ENCODE measurements around the gene BLOC1S6. TPM values are rescaled to one million over a fixed set of nuclear protein-coding genes. Genes with fewer than 3 reads are reported as not detected.

Gene BLOC1S6
- total and polyA plus RNA-seq, 9 of the 15 experiments (the other 6 are each of a cell fraction or from before 2014, with no cell fraction given): 18.2 to 72.4 (median 38.4) TPM

- peaks cover 45% of the 10 kb centered on the region for H3K36me3 ChIP-seq (ENCODE audit: control insufficient read depth, insufficient read depth, low read length)
- WGBS (ENCODE audit: insufficient coverage, low coverage, missing lambda C conversion rate): 100% methylated on average over 1 of the region's 1 CpG
- ChIA-PET CTCF (ENCODE audit: low intra/inter-chr PET ratio) (no interaction called here), POLR2A (no interaction called here)
- ATAC-seq (no peak), FAIRE-seq (no peak), DNase-seq (ENCODE audit: extremely low read depth in 1 of 4, low spot score in 3 of 4) (no peak)
- in situ Hi-C loops (cut with MboI) (loop anchor here (25.0 kb wide), 1 partner anchor 417 kb away; the partner anchor contains the start of gene SHF), intact Hi-C loops (cut with micrococcal nuclease) (no loop called here)
- no peaks in the 10 kb centered on the region for H3K4me1 ChIP-seq (replicated peaks in 1 of 2; ENCODE audit: control insufficient read depth in 2 of 2, insufficient read depth in 2 of 2, low read length in 2 of 2)
- H3K79me2 ChIP-seq (ENCODE audit: control insufficient read depth, insufficient read depth, low read length): peaks cover 11% of the 10 kb centered on the region
- no peaks in the 10 kb centered on the region for H3K9me3 ChIP-seq (replicated peaks; ENCODE audit: control insufficient read depth, insufficient read depth, low read depth, low read length)
- H4K20me1 ChIP-seq (replicated peaks; ENCODE audit: control insufficient read depth, insufficient read depth, low read length): no peaks in the 10 kb centered on the region
- no peak overlapping the region for H3K9ac ChIP-seq (ENCODE audit: insufficient read depth in 1 of 2, low read depth in 2 of 2, low read length in 2 of 2)
- H3K4me3 ChIP-seq: no peak overlapping the region
- H2AFZ ChIP-seq (ENCODE audit: low read depth, low read length): no peak overlapping the region
- H3K9me1 ChIP-seq (ENCODE audit: control insufficient read depth, insufficient read depth, low read length): no peaks in the 10 kb centered on the region
- no TSS peak for BruUV-seq (replicated peaks)
- H3K27ac ChIP-seq (ENCODE audit: extremely low read depth, low read depth, low read length): no peak overlapping the region
- no peak overlapping the region for H3K4me2 ChIP-seq (ENCODE audit: insufficient read depth, low read length)
- no peaks in the 10 kb centered on the region for H3K27me3 ChIP-seq (ENCODE audit: control insufficient read depth in 2 of 2, insufficient read depth in 2 of 2, low read length in 2 of 2)
- TF ChIP-seq CLOCK (CRISPR knock-in tag; IDR thresholded peaks at IDR 0.05; ENCODE audit: borderline replicate concordance): no peak
- no peak for TF ChIP-seq FOXK1 (CRISPR knock-in tag; IDR thresholded peaks at IDR 0.05; ENCODE audit: borderline replicate concordance)
- no peak for TF ChIP-seq NCOA2 (IDR thresholded peaks at IDR 0.05; ENCODE audit: partially characterized antibody in 2 of 2)
- TF ChIP-seq BRF2 (IDR thresholded peaks at IDR 0.05; ENCODE audit: borderline replicate concordance, insufficient read depth, insufficient read length): no peak
- TF ChIP-seq ZNF407 (IDR thresholded peaks at IDR 0.05; ENCODE audit: low read depth): no peak
- TF ChIP-seq L3MBTL2 (IDR thresholded peaks at IDR 0.05): no peak
- no peak for TF ChIP-seq ETS1 (conservative IDR thresholded peaks at IDR 0.05; ENCODE audit: control insufficient read depth, low read depth, low read length)
- TF ChIP-seq ZNF384 (IDR thresholded peaks at IDR 0.05; ENCODE audit: low read depth, low read length): no peak
- TF ChIP-seq FOXK2 (conservative IDR thresholded peaks at IDR 0.05 in 1 of 2, IDR thresholded peaks at IDR 0.05 in 1 of 2; ENCODE audit: low read depth in 2 of 2): no peak
These were observed 17.1 kb downstream of the BLOC1S6 start for GRCh38 chr15:45604326-45604725.

Data from K562 (cell line).